ENCODE data around the gene PLXND1.

GRCh38 chr3:129562803-129563202 lies 43.7 kb downstream of the PLXND1 start:
- TF ChIP-seq CTCF (IDR thresholded peaks at IDR 0.05), result no peak
- TF ChIP-seq POLR2A (IDR thresholded peaks at IDR 0.05), result no peak

Measured in adrenal gland (tissue), 5 donors.